Right ventricle myocardium inferior (tissue), 1 donor: ENCODE measurements around the gene CIB4. TPM values are rescaled to one million over a fixed set of nuclear protein-coding genes. Genes with fewer than 3 reads are reported as not detected.

ENCODE experiments used
- ATAC-seq: fragments of 200-7000 bp; cut with Tn5 transposase; one replicate; pipeline ENCODE4 v1.9.1; 2020; ENCODE audit warnings: mild to moderate bottlenecking, moderate library complexity
- DNase-seq: peaks from one replicate; pipeline ENCODE4 v3.0.0; 2021; ENCODE audit errors: missing footprints
- intact Hi-C: fragments of 100-400 bp; cut with DNase I; formaldehyde crosslinking; loops from one replicate; pipeline ENCODE4 v1.11.0; 2022
- total RNA-seq: library from RNA; stranded (reverse); fragmentation: NEBNext Ultra II Directional; extraction: Animal tissue kit (Norgen Biotek cat#: 25700); gene quantifications from one replicate; pipeline ENCODE4 v1.2.1, GENCODE V29; 2021
- donor health status: DM: no; HTN: yes; CAD: no; lungs with severe emphysema.

Gene CIB4
- total RNA-seq, 1 donor from 2014 or later = not detected

GRCh38 chr2:26648516-26648915, 7.3 kb upstream of the CIB4 start:
- intact Hi-C loops = no loop called here
- ATAC-seq = no peak
- no peak for DNase-seq

- ATAC-seq = no peak
- DNase-seq = no peak
- intact Hi-C loops = no loop called here
Measured at GRCh38 chr2:26647981-26648380, 6.8 kb upstream of the CIB4 start.

GRCh38 chr2:26646986-26647672, 6.0 kb upstream of the CIB4 start:
- no peak for ATAC-seq
- intact Hi-C loops = no loop called here
- no peak for DNase-seq

DNA sequence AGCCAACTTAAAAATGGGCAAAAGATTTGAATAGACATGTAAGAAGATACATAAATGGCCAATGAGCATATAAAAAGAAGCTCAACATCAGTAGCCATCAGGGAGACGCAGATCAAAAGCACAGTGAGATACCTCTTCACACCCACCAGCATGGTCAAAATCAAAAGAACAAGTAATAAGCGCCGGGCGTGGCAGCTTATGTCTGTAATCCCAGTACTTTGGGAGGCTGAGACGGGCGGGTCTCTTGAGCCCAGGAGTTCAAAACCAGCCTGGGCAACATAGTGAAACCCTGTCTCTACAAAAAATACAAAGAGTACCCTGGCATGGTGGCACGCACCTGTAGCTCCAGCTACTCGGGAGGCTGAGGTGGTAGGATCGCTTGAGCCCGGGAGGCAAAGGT, 4.6 kb upstream of the CIB4 start:
- ATAC-seq = no peak
- no peak for DNase-seq
- intact Hi-C loops = no loop called here

DNA sequence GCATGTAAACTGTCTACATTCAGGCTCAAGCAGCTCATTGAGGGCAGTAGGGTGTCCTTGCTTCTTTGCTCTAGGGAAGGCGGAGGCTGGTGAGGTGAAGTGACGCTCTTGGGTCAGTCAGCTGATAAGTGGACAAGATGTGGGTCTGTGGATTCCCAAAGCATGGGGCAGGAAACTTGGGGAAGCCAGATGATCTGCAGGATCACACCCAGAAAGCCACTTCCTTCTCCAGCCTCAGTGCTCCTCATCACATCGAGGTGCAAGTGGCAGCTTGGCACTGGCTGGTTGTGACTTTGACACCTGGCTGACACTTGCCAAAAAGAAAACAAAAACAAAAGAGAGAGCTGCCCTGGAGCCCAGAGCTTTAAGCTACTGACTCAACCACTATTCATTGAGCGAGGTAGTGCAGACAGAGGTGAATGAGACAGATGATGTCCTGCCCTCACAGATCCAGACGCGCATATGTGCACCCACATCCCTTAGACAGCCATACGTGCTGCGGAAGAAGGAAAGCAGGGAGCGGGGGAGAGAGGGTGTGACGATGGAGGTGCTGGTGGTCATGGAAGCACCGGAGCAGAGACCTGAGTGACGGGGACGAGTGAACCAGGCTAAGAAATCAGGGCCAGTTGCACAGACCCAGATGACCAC, 3.1 kb upstream of the CIB4 start:
- ATAC-seq (no peak), DNase-seq (no peak)
- intact Hi-C loops = no loop called here

DNA sequence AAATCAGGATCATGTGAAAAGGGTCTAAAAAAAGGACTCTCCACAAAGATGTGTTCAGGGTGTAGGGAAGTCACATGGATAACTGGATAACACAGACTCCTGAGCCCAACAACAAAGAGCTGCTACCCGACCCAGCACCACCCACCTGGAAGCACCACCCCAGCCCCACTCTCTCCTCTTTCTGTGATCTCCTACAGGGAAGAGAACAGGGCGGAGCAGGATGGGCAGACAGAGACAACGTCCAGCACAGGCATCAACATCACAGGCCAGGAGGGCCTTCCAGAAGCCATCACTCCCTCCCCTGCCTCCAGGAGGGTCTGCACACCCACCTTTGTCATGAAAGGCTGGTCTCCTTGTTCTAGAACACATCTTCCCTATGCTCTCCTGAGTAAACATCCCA, 1.3 kb upstream of the CIB4 start:
- intact Hi-C loops = no loop called here
- ATAC-seq (no peak), DNase-seq (no peak)

- no peak for DNase-seq
- peak; percentile 16 for ATAC-seq
- intact Hi-C loops = no loop called here
Measured at GRCh38 chr2:26640331-26640745, 828 bp downstream of the CIB4 start.

- intact Hi-C loops = no loop called here
- no peak for ATAC-seq
- DNase-seq = no peak
Measured at GRCh38 chr2:26639685-26640243, 1.4 kb downstream of the CIB4 start.

DNA sequence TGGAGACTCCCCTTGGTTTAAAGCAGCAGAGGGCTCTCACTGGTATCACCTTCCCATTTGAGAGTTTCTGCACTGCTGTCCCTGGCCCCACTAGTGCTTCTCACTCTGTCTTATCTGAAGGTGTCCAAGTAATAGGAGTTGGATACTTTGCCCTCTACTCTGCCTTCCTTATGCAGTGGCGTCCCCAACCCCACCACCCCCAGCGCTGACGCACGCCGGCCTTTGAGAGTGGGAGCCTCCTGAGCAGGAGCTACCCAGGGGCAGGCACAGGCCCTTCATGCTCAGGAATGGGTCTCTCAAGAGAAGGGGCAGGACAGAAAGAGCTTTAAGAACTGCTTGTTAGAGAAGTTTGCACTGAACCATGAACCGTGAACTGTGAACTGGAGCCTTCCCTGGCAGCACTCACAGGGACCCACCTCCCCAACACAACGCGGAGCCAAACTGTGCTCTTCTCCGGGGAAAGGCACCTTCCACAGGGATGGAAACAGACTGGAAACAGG, 3.3 kb downstream of the CIB4 start:
- intact Hi-C loops = no loop called here
- DNase-seq (no peak), ATAC-seq (no peak)

- intact Hi-C loops = no loop called here
- ATAC-seq (no peak), DNase-seq (no peak)
Measured at GRCh38 chr2:26636935-26637334, 4.2 kb downstream of the CIB4 start.

- intact Hi-C loops = no loop called here
- ATAC-seq (no peak), DNase-seq (no peak)
Measured at GRCh38 chr2:26635401-26635800, 5.8 kb downstream of the CIB4 start.

- no peak for DNase-seq
- no peak for ATAC-seq
- intact Hi-C loops = no loop called here
Measured at GRCh38 chr2:26634636-26635230, 6.4 kb downstream of the CIB4 start.

DNA sequence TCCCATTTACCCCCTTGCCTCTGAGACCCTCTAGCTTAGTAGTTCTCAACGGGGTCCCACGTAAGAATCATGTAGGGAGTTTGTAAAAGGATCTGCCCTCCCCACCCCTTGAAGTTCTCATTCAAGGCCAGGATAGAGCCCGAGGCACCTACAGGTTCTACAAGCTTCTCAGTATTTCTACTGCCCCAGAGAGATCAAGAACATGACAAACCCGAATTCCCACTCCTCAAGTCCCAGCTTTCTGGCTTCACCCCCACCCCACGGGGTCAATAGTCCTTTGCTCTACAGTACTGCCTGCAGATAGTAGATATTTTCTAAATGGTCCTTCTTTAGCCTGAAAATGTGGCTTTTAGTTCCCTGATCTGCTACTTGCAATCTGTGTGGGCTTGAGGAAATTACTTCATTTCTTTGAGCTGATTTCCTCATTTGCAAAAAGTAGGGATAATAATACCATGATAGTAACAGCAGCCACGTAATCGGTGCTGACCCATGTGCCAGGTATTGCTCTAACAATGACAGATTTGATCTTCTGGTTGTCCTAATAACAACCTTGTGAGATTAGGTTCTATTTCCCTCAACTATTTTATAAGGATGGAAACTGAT, 7.1 kb downstream of the CIB4 start:
- DNase-seq (no peak), ATAC-seq (no peak)
- intact Hi-C loops = no loop called here

GRCh38 chr2:26633351-26633945, 7.7 kb downstream of the CIB4 start:
- intact Hi-C loops = no loop called here
- ATAC-seq (no peak), DNase-seq (no peak)

DNA sequence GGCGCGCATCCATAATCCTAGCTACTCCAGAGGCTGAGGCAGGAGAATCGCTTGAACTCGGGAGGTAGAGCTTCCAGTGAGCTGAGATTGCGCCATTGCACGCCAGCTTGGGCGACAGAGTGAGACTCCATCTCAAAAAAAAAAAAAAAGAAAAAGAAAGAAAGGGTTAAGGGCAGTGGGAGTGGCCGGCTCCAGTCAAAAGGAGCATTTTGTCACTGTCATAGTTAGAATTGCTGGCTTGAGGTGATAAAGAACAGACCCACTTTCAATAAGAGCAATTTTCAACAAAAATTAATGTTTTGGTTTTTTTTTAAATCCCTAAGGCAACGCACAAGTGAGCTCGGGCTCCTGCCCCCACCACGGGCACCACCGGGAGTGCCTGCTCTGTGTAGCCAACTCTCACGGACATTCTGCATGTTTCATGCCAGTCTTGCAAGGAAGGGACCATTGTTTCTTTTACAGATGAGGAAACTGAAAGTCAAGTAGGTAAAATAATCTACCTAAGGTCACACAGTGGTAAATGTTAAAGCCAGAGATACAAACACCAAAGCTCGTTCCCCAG, 8.5 kb downstream of the CIB4 start:
- DNase-seq = no peak
- intact Hi-C loops = no loop called here
- ATAC-seq = no peak

- intact Hi-C loops = no loop called here
- ATAC-seq (no peak), DNase-seq (no peak)
Measured at GRCh38 chr2:26631401-26632170, 9.6 kb downstream of the CIB4 start.

GRCh38 chr2:26630669-26631360, 10.4 kb downstream of the CIB4 start:
- intact Hi-C loops = no loop called here
- DNase-seq (no peak), ATAC-seq (no peak)

- DNase-seq (no peak), ATAC-seq (no peak)
- intact Hi-C loops = no loop called here
Measured at GRCh38 chr2:26630235-26630634, 10.9 kb downstream of the CIB4 start.
